ENCODE data around the gene RBM5.

The RBM5 gene

DNA sequence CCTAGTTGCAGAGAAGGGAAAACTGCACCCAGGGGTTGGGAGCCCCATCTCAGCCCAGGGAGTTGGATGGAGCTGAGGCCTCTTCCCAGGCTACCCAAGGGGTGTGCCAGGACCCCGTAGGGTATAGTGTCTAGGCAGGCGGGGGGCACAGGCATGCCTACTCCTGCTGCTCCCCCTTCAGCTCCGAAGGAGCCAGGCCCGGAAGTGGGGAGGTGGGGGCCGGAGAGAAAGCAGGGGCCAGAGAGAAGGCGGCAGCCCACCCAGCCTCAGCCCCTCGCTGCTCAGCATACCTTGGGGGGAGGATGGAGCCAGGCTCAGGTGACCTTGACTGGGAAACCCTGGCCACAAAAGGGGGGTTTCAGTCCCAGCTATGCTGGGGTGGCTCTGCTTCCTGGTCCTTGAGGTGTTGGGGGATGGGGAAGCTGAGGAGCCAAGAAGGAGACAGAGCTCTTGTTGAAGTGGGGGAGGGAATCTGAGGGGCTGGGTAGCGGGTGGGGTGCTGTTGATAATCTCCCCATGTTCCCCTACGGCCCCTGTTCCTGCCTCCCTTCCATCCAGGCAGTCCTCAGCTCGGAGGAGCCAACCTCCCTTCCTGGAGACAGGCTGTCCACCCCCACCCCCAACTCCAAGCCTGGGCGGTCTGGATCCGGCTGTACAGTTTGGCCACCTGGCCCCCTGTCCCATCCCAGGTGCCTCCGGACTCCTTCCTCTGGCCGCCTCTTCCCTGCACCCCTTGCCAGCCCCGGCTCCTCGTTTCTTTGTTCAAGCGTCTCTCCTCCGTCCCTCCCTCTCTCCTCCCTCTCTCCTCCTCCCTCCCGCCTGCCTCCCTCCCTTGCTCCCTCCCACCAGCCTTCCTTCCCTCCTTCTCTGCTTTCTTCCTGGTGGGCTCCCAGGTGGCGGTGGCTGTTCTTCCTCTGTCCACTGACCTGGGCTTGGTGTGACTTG lies 68.1 kb downstream of the RBM5 start (continued):
- TF ChIP-seq ZNF211 (tag by site-specific recombination; IDR thresholded peaks at IDR 0.05; ENCODE audit: low read depth) (no peak), SP7 (tag by site-specific recombination; IDR thresholded peaks at IDR 0.05) (no peak), ZNF747 (tag by site-specific recombination; IDR thresholded peaks at IDR 0.05) (no peak), SCRT2 (tag by site-specific recombination; IDR thresholded peaks at IDR 0.05) (no peak), ZNF354C (tag by site-specific recombination; IDR thresholded peaks at IDR 0.05; ENCODE audit: borderline replicate concordance, low read depth) (no peak), GLI4 (tag by site-specific recombination; IDR thresholded peaks at IDR 0.05) (no peak)
- TF ChIP-seq, protein P1, sequence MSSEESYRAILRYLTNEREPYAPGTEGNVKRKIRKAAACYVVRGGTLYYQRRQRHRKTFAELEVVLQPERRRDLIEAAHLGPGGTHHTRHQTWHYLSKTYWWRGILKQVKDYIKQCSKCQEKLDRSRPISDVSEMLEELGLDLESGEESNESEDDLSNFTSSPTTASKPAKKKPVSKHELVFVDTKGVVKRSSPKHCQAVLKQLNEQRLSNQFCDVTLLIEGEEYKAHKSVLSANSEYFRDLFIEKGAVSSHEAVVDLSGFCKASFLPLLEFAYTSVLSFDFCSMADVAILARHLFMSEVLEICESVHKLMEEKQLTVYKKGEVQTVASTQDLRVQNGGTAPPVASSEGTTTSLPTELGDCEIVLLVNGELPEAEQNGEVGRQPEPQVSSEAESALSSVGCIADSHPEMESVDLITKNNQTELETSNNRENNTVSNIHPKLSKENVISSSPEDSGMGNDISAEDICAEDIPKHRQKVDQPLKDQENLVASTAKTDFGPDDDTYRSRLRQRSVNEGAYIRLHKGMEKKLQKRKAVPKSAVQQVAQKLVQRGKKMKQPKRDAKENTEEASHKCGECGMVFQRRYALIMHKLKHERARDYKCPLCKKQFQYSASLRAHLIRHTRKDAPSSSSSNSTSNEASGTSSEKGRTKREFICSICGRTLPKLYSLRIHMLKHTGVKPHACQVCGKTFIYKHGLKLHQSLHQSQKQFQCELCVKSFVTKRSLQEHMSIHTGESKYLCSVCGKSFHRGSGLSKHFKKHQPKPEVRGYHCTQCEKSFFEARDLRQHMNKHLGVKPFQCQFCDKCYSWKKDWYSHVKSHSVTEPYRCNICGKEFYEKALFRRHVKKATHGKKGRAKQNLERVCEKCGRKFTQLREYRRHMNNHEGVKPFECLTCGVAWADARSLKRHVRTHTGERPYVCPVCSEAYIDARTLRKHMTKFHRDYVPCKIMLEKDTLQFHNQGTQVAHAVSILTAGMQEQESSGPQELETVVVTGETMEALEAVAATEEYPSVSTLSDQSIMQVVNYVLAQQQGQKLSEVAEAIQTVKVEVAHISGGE (tag by site-specific recombination; conservative IDR thresholded peaks at IDR 0.05; ENCODE audit: low read depth): no peak
- TF ChIP-seq, protein P2, sequence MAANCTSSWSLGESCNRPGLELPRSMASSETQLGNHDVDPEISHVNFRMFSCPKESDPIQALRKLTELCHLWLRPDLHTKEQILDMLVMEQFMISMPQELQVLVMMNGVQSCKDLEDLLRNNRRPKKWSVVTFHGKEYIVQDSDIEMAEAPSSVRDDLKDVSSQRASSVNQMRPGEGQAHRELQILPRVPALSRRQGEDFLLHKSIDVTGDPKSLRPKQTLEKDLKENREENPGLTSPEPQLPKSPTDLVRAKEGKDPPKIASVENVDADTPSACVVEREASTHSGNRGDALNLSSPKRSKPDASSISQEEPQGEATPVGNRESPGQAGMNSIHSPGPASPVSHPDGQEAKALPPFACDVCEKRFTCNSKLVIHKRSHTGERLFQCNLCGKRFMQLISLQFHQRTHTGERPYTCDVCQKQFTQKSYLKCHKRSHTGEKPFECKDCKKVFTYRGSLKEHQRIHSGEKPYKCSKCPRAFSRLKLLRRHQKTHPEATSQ (tag by site-specific recombination; IDR thresholded peaks at IDR 0.05): no peak
- TF ChIP-seq, protein P3, sequence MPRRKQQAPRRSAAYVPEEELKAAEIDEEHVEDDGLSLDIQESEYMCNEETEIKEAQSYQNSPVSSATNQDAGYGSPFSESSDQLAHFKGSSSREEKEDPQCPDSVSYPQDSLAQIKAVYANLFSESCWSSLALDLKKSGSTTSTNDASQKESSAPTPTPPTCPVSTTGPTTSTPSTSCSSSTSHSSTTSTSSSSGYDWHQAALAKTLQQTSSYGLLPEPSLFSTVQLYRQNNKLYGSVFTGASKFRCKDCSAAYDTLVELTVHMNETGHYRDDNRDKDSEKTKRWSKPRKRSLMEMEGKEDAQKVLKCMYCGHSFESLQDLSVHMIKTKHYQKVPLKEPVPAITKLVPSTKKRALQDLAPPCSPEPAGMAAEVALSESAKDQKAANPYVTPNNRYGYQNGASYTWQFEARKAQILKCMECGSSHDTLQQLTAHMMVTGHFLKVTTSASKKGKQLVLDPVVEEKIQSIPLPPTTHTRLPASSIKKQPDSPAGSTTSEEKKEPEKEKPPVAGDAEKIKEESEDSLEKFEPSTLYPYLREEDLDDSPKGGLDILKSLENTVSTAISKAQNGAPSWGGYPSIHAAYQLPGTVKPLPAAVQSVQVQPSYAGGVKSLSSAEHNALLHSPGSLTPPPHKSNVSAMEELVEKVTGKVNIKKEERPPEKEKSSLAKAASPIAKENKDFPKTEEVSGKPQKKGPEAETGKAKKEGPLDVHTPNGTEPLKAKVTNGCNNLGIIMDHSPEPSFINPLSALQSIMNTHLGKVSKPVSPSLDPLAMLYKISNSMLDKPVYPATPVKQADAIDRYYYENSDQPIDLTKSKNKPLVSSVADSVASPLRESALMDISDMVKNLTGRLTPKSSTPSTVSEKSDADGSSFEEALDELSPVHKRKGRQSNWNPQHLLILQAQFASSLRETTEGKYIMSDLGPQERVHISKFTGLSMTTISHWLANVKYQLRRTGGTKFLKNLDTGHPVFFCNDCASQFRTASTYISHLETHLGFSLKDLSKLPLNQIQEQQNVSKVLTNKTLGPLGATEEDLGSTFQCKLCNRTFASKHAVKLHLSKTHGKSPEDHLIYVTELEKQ (tag by site-specific recombination; IDR thresholded peaks at IDR 0.05; ENCODE audit: borderline replicate concordance): no peak

DNA sequence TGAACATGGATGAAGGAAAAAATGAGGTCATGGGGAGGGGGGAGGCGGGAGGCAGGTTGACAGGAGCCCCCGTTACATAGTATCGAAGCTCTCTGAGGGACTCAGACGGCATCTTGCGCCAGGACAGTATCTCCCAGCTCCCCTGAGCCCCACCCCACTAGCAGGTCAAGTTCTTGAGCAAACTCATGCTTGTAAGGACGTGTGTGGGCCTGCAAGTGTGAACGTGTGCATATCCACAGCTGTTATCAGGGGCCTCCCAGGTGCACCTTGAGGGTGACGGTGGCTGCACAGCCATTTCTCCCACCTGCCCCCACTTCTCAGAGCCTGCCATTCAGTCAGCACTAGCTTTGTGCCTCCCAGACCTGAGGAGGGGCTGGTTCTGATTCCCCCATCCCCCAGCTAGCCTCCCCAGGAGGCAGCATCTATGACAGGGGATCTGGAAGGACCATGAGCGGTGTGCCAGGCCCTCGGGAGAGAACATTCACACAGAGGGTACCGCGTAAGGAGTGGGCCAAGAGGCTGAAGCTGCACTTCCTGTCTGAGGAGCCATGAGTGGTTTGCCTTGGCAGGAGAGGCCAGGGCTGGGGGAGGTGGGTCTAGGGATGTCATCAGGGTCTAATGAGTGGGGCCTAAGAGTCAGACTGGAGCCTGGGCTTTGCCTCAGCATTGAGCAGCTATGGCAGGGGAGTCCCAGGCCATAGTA lies 69.3 kb downstream of the RBM5 start:
- ChIA-PET POLR2A (no interaction called here), CTCF (interaction anchor here (1.1 kb wide), 1 partner anchor 16 kb away, joined by 5 read pairs; no protein-coding TSS in a partner anchor)
- peaks cover 0 to 36% of the 10 kb centered on the region in 2 experiments; a peak in 1 of 3 replicates for H3K36me3 ChIP-seq (ENCODE audit: control insufficient read depth in 2 of 2, insufficient read depth in 1 of 2, low read length in 2 of 2)
- no peak overlapping the region for H3K4me3 ChIP-seq (ENCODE audit: low read depth, low read length)
- TF ChIP-seq SP2 (tag by site-specific recombination; IDR thresholded peaks at IDR 0.05): 0 out of 2 replicates have a peak, but pooled peaks have one; percentile 20
- no peak for TF ChIP-seq SCRT1 (tag by site-specific recombination; IDR thresholded peaks at IDR 0.05; ENCODE audit: borderline replicate concordance)
- TF ChIP-seq ZNF324 (tag by site-specific recombination; IDR thresholded peaks at IDR 0.05): no peak
- TF ChIP-seq, protein P4, sequence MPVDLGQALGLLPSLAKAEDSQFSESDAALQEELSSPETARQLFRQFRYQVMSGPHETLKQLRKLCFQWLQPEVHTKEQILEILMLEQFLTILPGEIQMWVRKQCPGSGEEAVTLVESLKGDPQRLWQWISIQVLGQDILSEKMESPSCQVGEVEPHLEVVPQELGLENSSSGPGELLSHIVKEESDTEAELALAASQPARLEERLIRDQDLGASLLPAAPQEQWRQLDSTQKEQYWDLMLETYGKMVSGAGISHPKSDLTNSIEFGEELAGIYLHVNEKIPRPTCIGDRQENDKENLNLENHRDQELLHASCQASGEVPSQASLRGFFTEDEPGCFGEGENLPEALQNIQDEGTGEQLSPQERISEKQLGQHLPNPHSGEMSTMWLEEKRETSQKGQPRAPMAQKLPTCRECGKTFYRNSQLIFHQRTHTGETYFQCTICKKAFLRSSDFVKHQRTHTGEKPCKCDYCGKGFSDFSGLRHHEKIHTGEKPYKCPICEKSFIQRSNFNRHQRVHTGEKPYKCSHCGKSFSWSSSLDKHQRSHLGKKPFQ (tag by site-specific recombination; IDR thresholded peaks at IDR 0.05): peak; percentile 45; the same call in 1 of the 2 replicates
- no peak for TF ChIP-seq GLI4 (tag by site-specific recombination; IDR thresholded peaks at IDR 0.05)
- 0 out of 2 replicates have a peak, but pooled peaks have one; percentile 49 for TF ChIP-seq GLIS2 (tag by site-specific recombination; IDR thresholded peaks at IDR 0.05)
- peak; percentile 70 for TF ChIP-seq GLIS1 (tag by site-specific recombination; IDR thresholded peaks at IDR 0.05)
- no peak overlapping the region for H3K27ac ChIP-seq (ENCODE audit: extremely low read depth, low read depth, low read length)
- H3K4me1 ChIP-seq (ENCODE audit: control insufficient read depth, insufficient read depth, low read length): 0 out of 2 replicates have a peak, but pooled peaks cover 3% of the 10 kb centered on the region
- H3K9me3 ChIP-seq (ENCODE audit: control insufficient read depth, insufficient read depth, low read depth, low read length): no peaks in the 10 kb centered on the region

Measured in HEK293 (cell line).